Retinal pigment epithelial cell (primary cell): Measurements from ENCODE around the gene SENP1.

Experiments
- DNase-seq: peaks from one replicate; pipeline ENCODE4 v3.0.0-alpha.2; 2010; ENCODE audit warnings: low read depth
- H3K4me3 ChIP-seq: 2 replicates; pipeline ENCODE4 v1.5.1; 2011; ENCODE audit warnings: mild to moderate bottlenecking, low read length, control low read depth, moderate library complexity
- TF ChIP-seq, protein P1 (sequence below): conservative IDR thresholded peaks from 2 replicates; pipeline ENCODE4 v1.5.1; 2011; ENCODE audit warnings: low read depth, low read length, control low read depth, inconsistent platforms

SENP1 gene

GRCh38 chr12:48018618-48018995, 87.3 kb downstream of the SENP1 start:
- no peak overlapping the region for H3K4me3 ChIP-seq
- DNase-seq = no peak
- TF ChIP-seq, protein P1, sequence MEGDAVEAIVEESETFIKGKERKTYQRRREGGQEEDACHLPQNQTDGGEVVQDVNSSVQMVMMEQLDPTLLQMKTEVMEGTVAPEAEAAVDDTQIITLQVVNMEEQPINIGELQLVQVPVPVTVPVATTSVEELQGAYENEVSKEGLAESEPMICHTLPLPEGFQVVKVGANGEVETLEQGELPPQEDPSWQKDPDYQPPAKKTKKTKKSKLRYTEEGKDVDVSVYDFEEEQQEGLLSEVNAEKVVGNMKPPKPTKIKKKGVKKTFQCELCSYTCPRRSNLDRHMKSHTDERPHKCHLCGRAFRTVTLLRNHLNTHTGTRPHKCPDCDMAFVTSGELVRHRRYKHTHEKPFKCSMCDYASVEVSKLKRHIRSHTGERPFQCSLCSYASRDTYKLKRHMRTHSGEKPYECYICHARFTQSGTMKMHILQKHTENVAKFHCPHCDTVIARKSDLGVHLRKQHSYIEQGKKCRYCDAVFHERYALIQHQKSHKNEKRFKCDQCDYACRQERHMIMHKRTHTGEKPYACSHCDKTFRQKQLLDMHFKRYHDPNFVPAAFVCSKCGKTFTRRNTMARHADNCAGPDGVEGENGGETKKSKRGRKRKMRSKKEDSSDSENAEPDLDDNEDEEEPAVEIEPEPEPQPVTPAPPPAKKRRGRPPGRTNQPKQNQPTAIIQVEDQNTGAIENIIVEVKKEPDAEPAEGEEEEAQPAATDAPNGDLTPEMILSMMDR = no peak

GRCh38 chr12:48017921-48018617, 87.8 kb downstream of the SENP1 start:
- TF ChIP-seq, protein P1 = no peak
- no peak for DNase-seq

GRCh38 chr12:48017496-48017895, 88.4 kb downstream of the SENP1 start:
- no peak for DNase-seq
- H3K4me3 ChIP-seq = no peak overlapping the region
- TF ChIP-seq, protein P1 = no peak

More at GRCh38 chr12:48017921-48018617, 87.8 kb downstream of the SENP1 start:
- H3K4me3 ChIP-seq = no peak overlapping the region

DNA sequence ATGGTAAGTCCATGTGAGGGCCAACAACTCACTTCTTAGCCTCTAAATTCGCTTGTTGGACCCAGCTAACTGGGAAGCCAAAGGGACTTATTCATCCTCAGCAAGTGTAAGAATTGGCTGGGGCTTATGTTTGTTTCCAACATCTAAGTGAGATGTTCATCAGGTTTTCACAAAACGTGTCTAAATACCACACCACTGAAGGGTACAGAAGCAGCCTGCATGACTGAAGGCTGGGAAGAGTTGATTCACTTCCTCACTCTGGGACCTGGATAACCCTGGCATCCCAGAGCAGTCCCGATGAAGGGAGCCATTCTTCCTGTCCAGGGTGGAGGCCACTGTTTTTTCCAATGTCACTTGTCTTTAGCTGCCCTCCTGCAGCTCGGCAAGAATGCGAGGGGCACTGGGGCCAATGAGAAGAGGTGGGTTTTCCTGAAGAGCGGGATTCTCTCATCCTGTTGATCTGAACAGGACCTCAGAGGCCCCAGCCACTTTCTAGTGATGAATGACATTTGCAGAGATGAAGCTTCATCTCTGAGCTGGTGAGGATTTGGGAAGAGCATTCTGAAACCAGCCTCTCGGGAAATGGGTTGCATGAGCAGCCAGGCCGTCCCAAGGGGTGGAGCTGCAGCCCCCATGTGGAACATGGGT, 89.4 kb downstream of the SENP1 start:
- TF ChIP-seq, protein P1 = no peak
- no peak overlapping the region for H3K4me3 ChIP-seq
- DNase-seq = no peak

GRCh38 chr12:48015954-48016353, 89.9 kb downstream of the SENP1 start:
- no peak for DNase-seq
- no peak overlapping the region for H3K4me3 ChIP-seq
- TF ChIP-seq, protein P1 = no peak

DNA sequence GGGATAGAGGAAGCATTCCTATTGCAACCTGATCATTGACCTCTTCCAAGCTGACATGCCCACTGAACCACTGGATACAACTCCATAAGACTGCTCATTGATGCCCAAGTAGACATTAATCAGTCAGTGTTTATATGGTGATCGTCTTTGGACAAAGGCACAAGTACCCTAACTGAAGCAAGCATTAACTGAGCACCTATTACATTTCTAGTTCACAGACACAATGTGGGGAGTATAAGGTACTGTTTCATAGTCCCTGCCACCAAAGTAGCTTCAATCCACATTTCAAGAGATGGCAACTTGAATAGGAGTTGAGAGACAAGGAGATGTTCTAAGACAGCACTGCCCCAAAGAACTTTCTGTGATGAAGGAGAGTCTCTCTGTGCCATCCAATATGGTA, 90.8 kb downstream of the SENP1 start:
- DNase-seq = no peak
- no peak overlapping the region for H3K4me3 ChIP-seq
- TF ChIP-seq, protein P1 = no peak

DNA sequence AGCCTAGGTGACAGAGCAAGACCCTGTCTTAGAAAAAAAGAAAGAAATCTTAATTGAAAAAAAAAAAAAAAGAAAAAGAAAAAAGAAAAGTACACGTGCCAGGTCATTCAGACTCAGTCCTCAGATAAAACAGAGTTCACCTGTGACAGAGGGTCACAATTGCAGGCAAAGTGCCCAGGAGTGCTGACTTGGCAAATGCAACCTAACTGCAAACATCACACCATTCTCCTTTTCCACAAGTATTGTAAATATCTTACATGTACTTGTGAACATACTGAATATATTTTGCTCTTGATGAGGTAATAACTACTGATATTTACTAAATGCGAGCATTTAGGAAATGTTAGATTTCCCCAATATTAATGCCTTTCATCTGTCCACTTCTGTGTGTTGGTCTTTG, 92.6 kb downstream of the SENP1 start:
- TF ChIP-seq, protein P1 = no peak
- no peak for DNase-seq
- H3K4me3 ChIP-seq = no peak overlapping the region
